Measurements from ENCODE around the gene EFCAB7. TPM values are rescaled to one million over a fixed set of nuclear protein-coding genes. Genes with fewer than 3 reads are reported as not detected.
A peak's percentile ranks its signal among the peaks of the same experiment; 100 is the strongest.

EFCAB7 gene
- polyA plus RNA-seq, 6 donors from 2014 or later: 3.4 to 7.2 (median 5.0) TPM

- peaks cover 2 to 26% (median 16%) of the 10 kb centered on the region in 3 donors for H3K4me1 Mint-ChIP-seq
- no peaks in the 10 kb centered on the region for H3K9me3 Mint-ChIP-seq
- H3K36me3 Mint-ChIP-seq: peaks cover 4 to 13% of the 10 kb centered on the region in 2 donors
- no peak overlapping the region for H3K27ac Mint-ChIP-seq
- H3K27me3 Mint-ChIP-seq: no peaks in the 10 kb centered on the region
- no peak for DNase-seq
- ATAC-seq (ENCODE audit: low read depth in 2 of 2): no peak
- no peak overlapping the region for H3K4me3 Mint-ChIP-seq
Measured at GRCh38 chr1:63599799-63600198, 76.5 kb downstream of the EFCAB7 start.

DNA sequence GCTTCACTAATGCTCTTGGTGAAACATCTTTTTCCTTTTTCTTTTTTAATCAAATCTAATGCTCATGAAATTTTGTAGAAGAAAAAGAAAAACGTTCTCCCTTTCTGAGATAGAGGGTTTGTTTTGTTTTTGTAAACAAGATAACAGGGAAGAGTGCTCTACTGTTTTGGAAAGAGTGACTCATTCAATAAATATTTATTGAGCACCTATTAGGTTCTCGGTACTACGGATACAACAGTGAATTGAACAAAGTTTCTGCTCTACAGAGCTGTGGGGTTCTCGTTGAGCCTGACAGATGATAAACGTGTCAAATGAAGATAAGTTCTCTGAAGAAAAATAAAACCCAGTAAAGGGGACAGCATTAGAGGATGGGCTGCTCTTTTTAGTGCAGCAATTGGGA is 76.9 kb downstream of the EFCAB7 start:
- peaks cover 4 to 13% of the 10 kb centered on the region in 2 donors for H3K36me3 Mint-ChIP-seq
- peaks cover 2 to 26% (median 16%) of the 10 kb centered on the region in 3 donors for H3K4me1 Mint-ChIP-seq
- no peak overlapping the region for H3K27ac Mint-ChIP-seq
- no peaks in the 10 kb centered on the region for H3K9me3 Mint-ChIP-seq
- DNase-seq (no peak), ATAC-seq (ENCODE audit: low read depth in 2 of 2) (no peak)
- no peaks in the 10 kb centered on the region for H3K27me3 Mint-ChIP-seq
- no peak overlapping the region for H3K4me3 Mint-ChIP-seq

DNA sequence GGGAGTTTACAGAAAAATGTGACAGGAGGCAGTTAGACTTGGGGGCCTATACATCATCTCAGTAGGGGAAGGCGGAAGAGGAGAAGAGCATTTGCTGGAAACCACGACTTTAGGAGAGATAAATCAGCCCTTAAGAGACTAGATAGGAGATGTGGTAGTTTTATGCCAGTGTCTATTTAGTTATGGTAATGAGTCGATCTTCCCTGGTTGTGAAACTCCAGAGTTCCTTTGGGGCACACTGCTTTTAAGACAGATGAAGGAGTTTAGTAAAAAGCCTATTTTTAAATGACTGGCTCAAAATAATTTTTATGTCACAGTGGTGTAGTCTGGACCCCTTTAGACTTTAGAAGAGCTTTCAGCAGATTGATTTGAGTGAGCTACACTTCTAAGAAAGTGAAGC is 77.7 kb downstream of the EFCAB7 start:
- Mint-ChIP-seq H3K27me3 (no peaks in the 10 kb centered on the region), H3K36me3 (peaks cover 4 to 13% of the 10 kb centered on the region in 2 donors), H3K4me1 (peaks cover 0 to 20% (median 12%) of the 10 kb centered on the region in 3 donors), H3K27ac (no peak overlapping the region), H3K4me3 (no peak overlapping the region), H3K9me3 (no peaks in the 10 kb centered on the region)
- DNase-seq (no peak), ATAC-seq (ENCODE audit: low read depth in 2 of 2) (no peak)

DNA sequence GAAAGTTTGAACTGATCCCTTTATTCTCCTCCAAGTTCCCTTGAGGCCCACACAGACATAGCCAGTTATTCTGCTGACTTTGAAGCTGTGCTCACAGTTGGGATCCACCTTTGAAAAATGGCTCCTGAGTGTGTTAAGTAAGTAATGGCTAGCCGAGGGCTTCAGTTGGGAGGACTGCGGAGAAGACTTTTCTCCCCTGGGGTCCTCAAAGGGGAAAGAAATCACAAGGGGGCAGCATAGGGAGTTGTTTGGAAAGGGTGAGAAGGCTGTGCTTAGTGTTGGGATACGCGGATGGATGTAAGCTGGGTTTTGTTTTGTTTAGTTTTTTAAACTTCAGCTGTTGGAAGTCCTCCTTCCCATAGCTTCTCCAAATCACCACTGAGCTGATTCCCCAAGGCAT is 78.1 kb downstream of the EFCAB7 start:
- DNase-seq (no peak), ATAC-seq (ENCODE audit: low read depth in 2 of 2) (no peak)
- Mint-ChIP-seq H3K4me1 (peaks cover 0 to 17% (median 9%) of the 10 kb centered on the region in 3 donors), H3K27me3 (no peaks in the 10 kb centered on the region), H3K36me3 (peaks cover 4 to 13% of the 10 kb centered on the region in 2 donors), H3K4me3 (no peak overlapping the region), H3K9me3 (no peaks in the 10 kb centered on the region), H3K27ac (peak overlapping the region in 1 of 6 donors; percentile 47)

DNA sequence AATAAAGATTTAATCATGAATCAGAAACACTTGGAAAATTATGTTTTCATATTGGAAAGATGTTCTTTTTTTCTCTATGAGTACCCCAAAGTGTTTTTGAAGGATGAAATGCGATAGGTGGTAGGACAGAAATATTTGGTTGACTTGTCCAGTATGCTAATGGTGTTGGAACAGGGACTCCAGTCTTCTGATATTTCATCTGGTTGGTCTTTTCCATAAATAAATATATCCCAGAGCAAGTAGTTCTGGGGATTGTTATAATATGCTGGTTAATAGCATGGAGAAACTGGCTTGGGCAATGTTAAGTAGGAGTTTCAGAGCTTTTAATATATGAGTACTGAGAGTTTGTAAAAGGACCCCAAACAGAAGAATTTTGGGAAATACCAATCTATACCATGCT is 78.6 kb downstream of the EFCAB7 start:
- DNase-seq (no peak), ATAC-seq (ENCODE audit: low read depth in 2 of 2) (no peak)
- Mint-ChIP-seq H3K9me3 (no peaks in the 10 kb centered on the region), H3K4me3 (no peak overlapping the region), H3K36me3 (peaks cover 4 to 13% of the 10 kb centered on the region in 2 donors), H3K4me1 (peaks cover 0 to 13% (median 8%) of the 10 kb centered on the region in 3 donors), H3K27ac (no peak overlapping the region), H3K27me3 (no peaks in the 10 kb centered on the region)

DNA sequence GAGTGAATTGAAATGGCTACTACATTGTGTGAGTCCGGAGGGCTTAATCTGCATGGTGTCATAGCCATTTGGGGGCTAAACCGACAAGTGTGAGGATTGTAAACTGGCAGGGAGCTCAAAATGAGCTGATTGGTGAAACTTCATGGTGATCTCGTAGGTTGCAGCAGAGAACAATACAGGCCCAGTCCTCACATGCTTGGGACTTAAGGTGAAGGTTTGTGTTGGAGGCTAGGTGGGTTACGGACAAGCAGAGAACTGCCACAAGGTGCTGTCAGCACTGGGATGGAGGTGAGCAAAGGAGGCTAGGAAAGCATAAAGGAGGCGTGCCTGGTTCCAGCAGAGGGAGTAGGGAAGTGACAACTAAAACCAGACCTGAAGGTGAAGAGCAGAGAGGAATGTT is 79.3 kb downstream of the EFCAB7 start:
- Mint-ChIP-seq H3K27ac (no peak overlapping the region), H3K4me1 (peaks cover 0 to 11% (median 10%) of the 10 kb centered on the region in 3 donors), H3K9me3 (no peaks in the 10 kb centered on the region), H3K4me3 (no peak overlapping the region), H3K27me3 (no peaks in the 10 kb centered on the region), H3K36me3 (peaks cover 4 to 13% of the 10 kb centered on the region in 2 donors)
- no peak for ATAC-seq (ENCODE audit: low read depth in 2 of 2)
- DNase-seq: no peak

DNA sequence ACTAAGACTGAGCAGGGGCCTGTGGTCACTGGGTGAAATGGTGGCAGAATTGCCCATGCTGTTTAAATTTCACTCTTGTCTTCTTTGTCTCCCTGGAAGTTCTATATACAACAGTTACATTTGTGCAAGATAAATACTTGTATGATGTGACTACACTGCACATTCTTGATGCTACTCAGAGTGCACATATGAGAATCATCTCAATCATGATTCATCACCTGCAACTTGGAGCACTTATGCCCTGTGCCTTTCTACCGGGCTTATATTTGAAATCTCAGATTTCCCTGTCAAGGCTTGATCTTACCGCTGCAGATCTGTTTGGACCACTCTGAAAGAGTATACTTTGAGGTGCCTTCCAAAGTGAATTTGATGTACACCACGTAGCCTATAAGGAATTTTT is 80.5 kb downstream of the EFCAB7 start:
- Mint-ChIP-seq H3K4me1 (peaks cover 0 to 11% (median 10%) of the 10 kb centered on the region in 3 donors), H3K36me3 (peaks cover 4 to 13% of the 10 kb centered on the region in 2 donors), H3K27ac (no peak overlapping the region), H3K9me3 (no peaks in the 10 kb centered on the region), H3K4me3 (no peak overlapping the region), H3K27me3 (no peaks in the 10 kb centered on the region)
- no peak for DNase-seq
- ATAC-seq (ENCODE audit: low read depth in 2 of 2): no peak

- Mint-ChIP-seq H3K9me3 (no peaks in the 10 kb centered on the region), H3K36me3 (peaks cover 4 to 6% of the 10 kb centered on the region in 2 donors), H3K4me1 (peaks cover 0 to 7% (median 0%) of the 10 kb centered on the region in 3 donors), H3K27me3 (no peaks in the 10 kb centered on the region), H3K27ac (peak overlapping the region in 2 of 6 donors; percentile 42 to 71), H3K4me3 (no peak overlapping the region)
- ATAC-seq (ENCODE audit: low read depth in 2 of 2): no peak
- DNase-seq: no peak
Measured at GRCh38 chr1:63607322-63607721, 84.0 kb downstream of the EFCAB7 start.

- Mint-ChIP-seq H3K27me3 (no peaks in the 10 kb centered on the region), H3K9me3 (no peaks in the 10 kb centered on the region), H3K4me1 (peaks cover 0 to 8% (median 0%) of the 10 kb centered on the region in 3 donors), H3K27ac (no peak overlapping the region), H3K4me3 (no peak overlapping the region), H3K36me3 (no peaks in the 10 kb centered on the region)
- ATAC-seq (ENCODE audit: low read depth in 2 of 2) (no peak), DNase-seq (no peak)
Measured at GRCh38 chr1:63611231-63611630, 87.9 kb downstream of the EFCAB7 start.

DNA sequence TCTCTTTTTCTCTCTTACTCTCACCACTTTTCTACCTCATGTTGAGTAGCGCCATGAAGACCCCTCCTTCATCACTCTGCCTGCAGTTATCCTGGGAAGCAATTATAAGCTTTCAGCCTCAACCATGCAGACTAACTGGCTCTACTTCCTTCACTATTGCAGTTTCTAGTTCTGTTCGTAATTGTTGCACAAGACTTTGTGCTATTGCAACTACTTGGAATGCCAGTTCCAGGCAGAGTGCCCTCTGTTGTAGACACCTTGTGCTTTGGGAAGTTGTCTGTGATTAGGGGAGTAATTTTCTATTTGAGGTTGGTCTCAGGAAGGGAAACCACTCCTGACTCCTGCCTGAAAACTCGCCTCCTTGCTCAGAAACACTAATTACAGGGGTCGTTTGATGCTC is 89.2 kb downstream of the EFCAB7 start:
- H3K36me3 Mint-ChIP-seq: no peaks in the 10 kb centered on the region
- H3K4me1 Mint-ChIP-seq: peaks cover 0 to 4% (median 4%) of the 10 kb centered on the region in 3 donors
- ATAC-seq (ENCODE audit: low read depth in 2 of 2) (no peak), DNase-seq (no peak)
- no peak overlapping the region for H3K4me3 Mint-ChIP-seq
- no peaks in the 10 kb centered on the region for H3K27me3 Mint-ChIP-seq
- no peak overlapping the region for H3K27ac Mint-ChIP-seq
- no peaks in the 10 kb centered on the region for H3K9me3 Mint-ChIP-seq

GRCh38 chr1:63612971-63613370 is 89.6 kb downstream of the EFCAB7 start:
- DNase-seq (no peak), ATAC-seq (ENCODE audit: low read depth in 2 of 2) (no peak)
- H3K4me3 Mint-ChIP-seq: no peak overlapping the region
- H3K27me3 Mint-ChIP-seq: no peaks in the 10 kb centered on the region
- H3K4me1 Mint-ChIP-seq: peaks cover 0 to 4% (median 4%) of the 10 kb centered on the region in 3 donors
- H3K36me3 Mint-ChIP-seq: no peaks in the 10 kb centered on the region
- H3K9me3 Mint-ChIP-seq: no peaks in the 10 kb centered on the region
- no peak overlapping the region for H3K27ac Mint-ChIP-seq

DNA sequence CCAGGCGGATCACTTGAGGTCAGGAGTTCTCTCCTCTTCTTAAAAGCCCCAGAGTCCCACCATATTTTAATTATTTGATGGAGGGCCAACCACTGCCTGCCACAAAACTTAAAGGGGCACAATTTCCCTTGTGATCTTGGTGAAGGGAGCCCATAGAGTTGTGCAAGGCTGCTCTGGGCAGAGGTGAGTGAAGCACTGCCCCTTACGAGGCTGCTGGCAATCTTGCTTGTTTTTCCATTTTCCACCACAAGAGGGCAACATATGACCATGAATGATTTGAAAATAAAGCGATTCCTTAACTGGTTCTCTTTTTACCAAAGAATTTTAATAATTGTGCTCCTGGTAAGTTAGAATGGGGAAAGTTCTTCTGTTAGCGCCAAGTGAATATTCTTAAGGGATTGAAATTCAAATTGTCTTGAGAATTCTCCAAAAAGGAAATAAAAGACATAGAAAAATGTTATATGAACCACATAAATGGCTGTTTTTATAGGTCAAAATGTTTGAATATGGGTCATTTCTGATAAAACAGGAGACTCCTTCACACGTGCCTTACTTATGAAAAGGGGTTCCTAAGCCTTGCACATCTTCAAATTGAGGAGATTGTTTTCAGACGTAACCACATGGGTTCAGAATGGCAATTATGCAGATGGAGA is 92.6 kb downstream of the EFCAB7 start:
- Mint-ChIP-seq H3K36me3 (peaks cover 0 to 6% of the 10 kb centered on the region in 2 donors), H3K4me1 (peaks cover 0 to 4% (median 4%) of the 10 kb centered on the region in 3 donors), H3K27me3 (no peaks in the 10 kb centered on the region), H3K9me3 (no peaks in the 10 kb centered on the region), H3K4me3 (no peak overlapping the region), H3K27ac (no peak overlapping the region)
- peak; percentile 60 for DNase-seq
- ATAC-seq (ENCODE audit: low read depth in 2 of 2): peak; percentile 41 to 61

- Mint-ChIP-seq H3K27ac (peak overlapping the region in 2 of 6 donors; percentile 36 to 51), H3K4me1 (peaks cover 0 to 4% (median 4%) of the 10 kb centered on the region in 3 donors), H3K27me3 (no peaks in the 10 kb centered on the region), H3K36me3 (peaks cover 0 to 6% of the 10 kb centered on the region in 2 donors), H3K9me3 (no peaks in the 10 kb centered on the region), H3K4me3 (no peak overlapping the region)
- ATAC-seq (ENCODE audit: low read depth in 2 of 2) (no peak), DNase-seq (no peak)
Measured at GRCh38 chr1:63617450-63617849, 94.1 kb downstream of the EFCAB7 start.

DNA sequence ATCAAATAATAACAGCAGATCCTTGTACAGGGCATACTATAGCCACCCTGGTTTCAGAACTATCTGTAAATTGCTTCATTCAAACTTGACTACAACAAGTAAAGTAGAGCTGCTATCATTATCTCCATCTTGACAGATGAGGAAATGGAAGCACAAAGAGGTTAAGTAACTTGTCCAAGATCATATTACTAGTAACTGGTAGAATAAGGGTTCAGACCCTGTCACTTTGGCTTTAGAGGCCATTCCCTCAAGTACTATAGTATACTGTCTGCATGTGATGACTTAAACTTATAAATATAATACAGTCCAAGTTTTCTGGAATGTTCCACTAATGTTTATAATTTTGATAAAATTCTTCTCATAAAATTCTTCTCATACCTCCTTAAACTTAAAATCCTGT is 94.7 kb downstream of the EFCAB7 start:
- ATAC-seq (ENCODE audit: low read depth in 2 of 2) (no peak), DNase-seq (no peak)
- peaks cover 3 to 4% (median 4%) of the 10 kb centered on the region in 3 donors for H3K4me1 Mint-ChIP-seq
- no peaks in the 10 kb centered on the region for H3K9me3 Mint-ChIP-seq
- peaks cover 0 to 6% of the 10 kb centered on the region in 2 donors for H3K36me3 Mint-ChIP-seq
- H3K4me3 Mint-ChIP-seq: no peak overlapping the region
- H3K27me3 Mint-ChIP-seq: no peaks in the 10 kb centered on the region
- H3K27ac Mint-ChIP-seq: peak overlapping the region in 1 of 6 donors; percentile 51

Data from naive B cell (primary cell).